NOMO-1 (cell line): Measurements from ENCODE around the gene ZFYVE26.
"Not testable (repeated sequence)": the region's sequence is repeated elsewhere in the genome, so short reads cannot be mapped to it uniquely, and the experiment has no call there.

Source experiments
- DNase-seq, 2 experiments: peaks; one replicate each; lab custom pipeline; 2025; ENCODE audit not compliant: unreplicated experiment in 2 of 2; lab: John Stamatoyannopoulos, UW

ZFYVE26 gene

GRCh38 chr14:67759916-67760315 lies 56.5 kb downstream of the ZFYVE26 start:
- no peak for DNase-seq

DNA sequence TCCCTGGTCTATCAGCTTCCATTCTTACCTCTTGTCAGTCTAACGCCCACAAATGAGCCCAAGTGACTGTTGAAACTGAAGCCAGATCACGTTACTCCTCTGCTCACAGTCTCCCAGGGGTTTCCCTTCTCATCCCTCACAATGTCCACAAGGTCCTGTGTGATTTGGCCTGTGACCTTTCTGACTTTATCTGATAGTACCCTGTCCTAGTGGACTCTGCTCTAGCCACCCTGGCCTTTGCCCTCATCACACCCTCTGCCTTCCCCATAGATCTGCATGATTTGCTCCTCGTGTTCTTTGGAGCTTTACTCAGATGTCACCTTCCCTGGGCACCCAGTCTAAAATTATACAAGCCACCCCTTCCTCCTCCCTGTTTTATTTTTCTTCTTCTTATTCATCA lies 59.2 kb downstream of the ZFYVE26 start:
- no peak for DNase-seq

DNA sequence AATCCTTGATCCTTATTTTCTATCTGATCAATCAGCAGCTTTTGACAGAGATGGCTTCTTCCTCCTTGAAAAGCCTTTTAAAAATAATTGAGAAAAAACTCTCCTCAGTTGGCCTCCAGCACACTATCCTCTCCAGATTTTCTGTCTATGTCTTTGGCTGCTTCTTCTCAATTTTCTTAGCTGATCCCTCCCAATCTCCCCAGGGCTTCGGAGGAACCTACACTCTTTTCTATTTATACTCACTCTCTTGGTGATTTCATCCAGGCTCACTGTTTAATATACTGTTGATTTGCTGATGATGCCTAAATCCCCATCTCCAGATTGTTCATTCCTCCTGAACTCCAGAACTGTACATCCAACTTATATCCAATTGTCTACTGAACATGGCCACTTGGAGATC lies 59.9 kb downstream of the ZFYVE26 start:
- DNase-seq, result no peak

- no peak for DNase-seq
Measured at GRCh38 chr14:67749341-67750084, 66.9 kb downstream of the ZFYVE26 start.

GRCh38 chr14:67748312-67748711 lies 68.1 kb downstream of the ZFYVE26 start:
- DNase-seq, result no peak

- no peak for DNase-seq
Measured at GRCh38 chr14:67746927-67747326, 69.5 kb downstream of the ZFYVE26 start.

- DNase-seq, result no peak
Measured at GRCh38 chr14:67744046-67744445, 72.3 kb downstream of the ZFYVE26 start.

DNA sequence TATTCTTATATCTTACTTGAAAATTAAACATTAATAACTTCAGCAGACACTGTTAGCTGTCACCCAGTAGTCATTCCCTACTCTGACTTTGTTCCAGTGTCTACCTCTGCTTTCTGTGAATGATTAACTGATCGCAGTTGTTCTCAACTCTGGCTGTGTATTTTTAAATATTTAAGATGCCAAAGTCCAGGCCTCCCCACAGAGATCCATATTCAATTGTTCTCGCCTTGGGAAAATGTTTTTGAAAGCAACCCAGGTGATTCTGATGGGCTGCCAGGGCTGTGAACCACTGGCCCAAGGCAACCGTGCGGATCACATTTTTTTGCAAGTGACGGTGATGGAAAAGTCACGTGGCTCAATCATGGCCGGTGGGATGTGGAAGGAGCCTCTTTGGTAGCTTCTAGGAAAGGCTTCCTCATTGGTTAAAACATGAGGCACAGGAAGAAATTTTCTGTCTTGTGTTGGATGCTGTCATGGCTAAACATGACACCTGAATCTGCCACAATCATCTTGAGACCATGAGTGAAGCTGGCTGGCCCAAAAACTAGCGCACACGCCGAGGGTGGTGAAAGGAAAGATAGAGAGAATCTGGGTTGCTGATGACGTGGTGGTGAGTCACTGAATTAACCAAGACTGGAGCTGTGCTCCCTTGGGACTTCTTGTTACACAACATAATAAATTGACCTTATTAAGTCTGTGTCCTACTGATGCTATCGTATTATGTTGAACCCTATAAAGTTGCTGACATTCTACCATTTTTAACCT lies 77.5 kb downstream of the ZFYVE26 start:
- peak in 1 of 2 experiments; percentile 22 for DNase-seq

DNA sequence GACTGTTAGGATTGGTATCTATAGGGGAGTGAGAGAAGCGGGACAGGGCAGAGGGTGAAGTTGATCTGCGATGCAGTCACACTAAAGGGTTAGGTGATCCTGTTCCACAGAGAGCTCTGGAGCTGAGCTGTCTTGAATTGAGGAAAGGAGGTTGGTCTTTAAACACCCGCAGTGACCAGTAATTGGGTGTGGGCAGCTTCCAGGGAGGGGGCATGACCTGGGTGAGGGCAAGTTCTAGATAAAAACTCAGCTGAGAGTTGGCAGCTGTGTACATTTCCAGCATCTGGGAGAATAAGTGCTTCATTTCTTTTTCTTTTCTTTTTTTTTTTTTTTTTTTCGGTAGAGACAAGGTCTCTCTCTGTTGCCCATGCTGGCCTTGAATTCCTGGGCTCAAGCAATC lies 79.6 kb downstream of the ZFYVE26 start:
- no peak for DNase-seq

- no peak for DNase-seq
Measured at GRCh38 chr14:67735336-67736147, 80.8 kb downstream of the ZFYVE26 start.

DNA sequence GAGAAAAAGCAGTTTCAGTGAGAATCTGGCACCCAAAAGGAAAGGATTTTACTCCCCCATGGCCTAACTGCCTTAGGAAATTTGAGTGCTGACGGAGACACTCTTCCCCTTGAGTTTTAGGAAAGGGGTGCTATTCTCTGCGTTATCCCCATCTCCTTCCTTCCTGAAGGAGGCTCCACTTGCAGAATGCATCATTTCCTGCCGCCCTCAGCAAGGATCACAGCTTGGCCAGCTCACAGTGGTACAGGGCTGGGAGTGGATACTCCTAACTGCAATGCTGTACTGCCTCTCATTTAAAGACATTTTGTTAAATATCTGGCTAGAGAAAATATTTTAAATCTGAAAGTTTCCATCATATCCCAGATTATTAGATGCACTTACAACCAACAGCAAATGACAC lies 81.7 kb downstream of the ZFYVE26 start:
- no peak for DNase-seq

- no peak for DNase-seq
Measured at GRCh38 chr14:67733616-67734015, 82.8 kb downstream of the ZFYVE26 start.

DNA sequence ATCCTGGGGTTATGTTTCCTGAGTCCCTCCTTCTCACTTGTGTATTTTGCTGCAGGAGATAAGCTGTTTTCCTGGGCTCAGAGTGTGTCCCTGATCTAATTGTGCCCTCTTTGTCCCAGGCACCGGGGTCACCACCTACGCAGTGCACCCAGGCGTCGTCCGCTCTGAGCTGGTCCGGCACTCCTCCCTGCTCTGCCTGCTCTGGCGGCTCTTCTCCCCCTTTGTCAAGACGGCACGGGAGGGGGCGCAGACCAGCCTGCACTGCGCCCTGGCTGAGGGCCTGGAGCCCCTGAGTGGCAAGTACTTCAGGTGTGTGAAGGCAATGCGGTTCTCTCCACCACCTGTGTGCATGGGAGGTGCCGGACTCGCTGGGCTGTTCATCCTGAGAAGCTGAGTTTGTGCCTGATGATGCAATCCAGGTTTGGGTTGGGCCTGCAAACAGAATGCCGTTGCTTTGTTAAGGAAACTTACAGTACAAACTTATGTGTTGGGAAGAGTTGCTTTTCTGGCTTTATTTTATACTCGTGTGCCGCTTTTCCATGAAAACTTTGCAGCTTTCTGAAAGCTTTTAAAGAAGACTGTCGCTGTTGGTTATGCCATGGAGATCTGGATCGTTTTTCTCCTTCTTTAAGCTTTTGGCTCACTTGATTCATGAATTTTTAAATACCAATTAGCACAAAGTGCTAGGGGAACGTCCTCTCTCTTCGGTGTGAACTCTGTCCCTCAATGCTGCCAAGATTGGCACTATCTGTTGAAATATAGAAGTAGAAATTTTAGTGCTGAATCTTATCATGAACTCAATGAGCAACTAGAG lies 87.1 kb downstream of the ZFYVE26 start:
- no peak for DNase-seq

GRCh38 chr14:67728258-67728657 lies 88.1 kb downstream of the ZFYVE26 start:
- no peak for DNase-seq

DNA sequence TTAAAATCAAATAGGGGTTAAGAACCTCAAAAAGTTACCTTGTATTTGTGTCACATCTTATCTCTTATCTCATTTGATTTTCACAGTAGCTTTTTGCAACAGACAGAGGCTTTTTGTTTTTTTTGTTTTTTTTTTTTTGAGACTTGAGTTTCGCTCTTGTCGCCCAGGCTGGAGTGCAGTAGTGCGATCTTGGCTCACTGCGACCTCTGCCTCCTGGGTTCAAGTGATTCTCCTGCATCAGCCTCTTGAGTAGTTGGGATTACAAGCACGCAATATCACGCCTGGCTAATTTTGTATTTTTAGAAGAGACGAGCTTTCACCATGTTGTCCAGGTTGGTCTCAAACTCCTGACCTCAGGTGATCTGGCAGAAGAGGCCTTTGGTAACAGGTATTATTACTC lies 89.0 kb downstream of the ZFYVE26 start:
- no peak for DNase-seq

DNA sequence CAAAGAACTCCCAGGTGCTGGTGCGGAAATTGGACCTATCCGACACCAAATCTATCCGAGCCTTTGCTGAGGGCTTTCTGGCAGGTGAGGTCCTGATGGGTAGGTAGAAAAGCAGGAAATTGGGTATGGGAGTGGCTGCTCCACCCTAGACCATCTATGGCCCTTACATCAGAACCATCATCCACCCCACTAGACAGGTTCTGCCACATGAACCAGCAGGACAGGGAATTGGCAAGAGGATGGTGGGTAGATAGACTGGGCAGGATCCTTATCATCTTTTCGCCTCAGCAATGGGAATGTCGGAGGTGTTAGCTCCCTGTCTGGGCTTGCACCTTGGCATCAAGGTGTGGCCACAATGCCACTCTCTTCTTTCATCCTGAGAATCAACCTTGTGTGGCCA lies 91.2 kb downstream of the ZFYVE26 start:
- no peak for DNase-seq

GRCh38 chr14:67722293-67722692 lies 94.1 kb downstream of the ZFYVE26 start:
- no peak for DNase-seq

GRCh38 chr14:67721875-67722274 lies 94.5 kb downstream of the ZFYVE26 start:
- no peak for DNase-seq

- DNase-seq, result no peak
Measured at GRCh38 chr14:67719866-67720265, 96.5 kb downstream of the ZFYVE26 start.

DNA sequence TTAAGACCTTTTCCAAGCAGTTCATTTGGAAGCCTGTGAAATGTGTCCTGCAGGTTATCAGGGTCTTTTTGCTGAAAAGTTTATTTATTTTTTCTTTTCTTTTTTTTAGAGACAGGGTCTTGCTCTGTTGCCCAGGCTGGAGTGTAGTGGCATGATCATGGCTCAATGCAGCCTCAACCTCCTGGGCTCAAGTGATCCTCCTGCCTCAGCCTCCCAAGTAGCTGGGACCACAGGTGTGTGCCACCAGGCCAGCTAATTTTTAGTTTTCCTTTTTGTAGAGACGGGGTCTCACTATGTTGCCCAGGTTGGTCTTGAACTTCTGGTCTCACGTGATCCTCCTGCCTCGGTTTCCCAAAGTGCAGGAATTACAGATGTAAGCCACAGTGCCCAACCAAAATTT lies 97.0 kb downstream of the ZFYVE26 start:
- DNase-seq, result not testable (repeated sequence)

DNA sequence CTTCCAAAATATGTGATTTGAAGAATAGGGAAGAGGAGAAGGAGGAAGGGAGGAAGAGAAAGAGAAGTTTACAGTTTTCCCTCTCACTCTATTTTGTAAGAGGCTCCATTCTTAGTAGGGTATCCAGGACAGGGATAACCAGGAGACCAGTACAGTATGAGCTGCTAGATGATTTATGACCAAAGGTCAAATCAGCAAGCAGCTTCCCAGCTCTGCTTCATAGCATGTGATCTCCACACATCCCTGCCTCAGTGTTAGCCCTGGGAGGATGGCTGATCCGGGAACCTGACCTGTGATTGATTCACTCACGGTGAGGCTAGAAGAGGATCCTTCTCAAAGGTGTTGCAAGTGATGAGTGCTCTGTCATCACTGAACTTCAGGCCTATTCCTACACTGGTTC lies 98.1 kb downstream of the ZFYVE26 start:
- DNase-seq, result no peak
